ENCODE data around the gene SH2B3. TPM values are rescaled to one million over a fixed set of nuclear protein-coding genes. Genes with fewer than 3 reads are reported as not detected.

Gene SH2B3
- total and polyA plus RNA-seq, 2 of the 13 experiments (the other 11 are each of a cell fraction or from before 2014, with no cell fraction given) = 6.8 to 6.9 TPM

DNA sequence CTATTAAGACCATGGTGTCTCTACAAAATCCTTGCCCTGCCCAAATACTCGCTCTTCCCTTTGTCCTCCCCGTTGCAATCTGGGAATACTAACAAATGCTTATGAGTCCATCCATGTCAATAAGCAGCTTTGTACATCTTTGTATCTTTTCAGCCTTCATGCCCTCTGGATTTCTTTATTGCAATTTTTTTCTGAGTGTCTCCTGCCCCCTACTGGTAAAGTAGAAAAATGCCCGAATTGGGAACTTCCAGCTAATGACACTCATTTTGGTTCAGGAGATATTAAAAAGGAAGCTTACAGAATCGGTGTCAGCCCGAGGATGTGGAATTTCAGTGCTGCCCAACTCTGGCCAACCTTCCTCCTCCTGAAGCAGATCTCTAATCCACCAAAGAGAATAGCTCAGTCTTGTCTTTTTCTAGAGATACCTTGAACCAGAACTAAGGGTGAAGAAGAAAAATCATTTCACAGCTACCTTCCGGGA is 46.0 kb downstream of the SH2B3 start:
- Histone ChIP-seq H3K4me2 (ENCODE audit: low read depth, low read length) (no peak overlapping the region), H3K27me3 (ENCODE audit: control insufficient read depth in 1 of 2, insufficient read depth in 2 of 2, low read length in 2 of 2) (no peaks in the 10 kb centered on the region), H3K27ac (ENCODE audit: extremely low read length, insufficient read depth, low read length) (no peak overlapping the region), H3K4me1 (ENCODE audit: insufficient read depth, low read length) (no peaks in the 10 kb centered on the region), H3K4me3 (replicated peaks in 1 of 3; ENCODE audit: insufficient read depth in 1 of 3, low read depth in 2 of 3, low read length in 3 of 3) (no peak overlapping the region), H3K9ac (ENCODE audit: insufficient read depth, low read depth, low read length) (no peak overlapping the region), H3K9me3 (ENCODE audit: low read length) (no peaks in the 10 kb centered on the region), H3K79me2 (ENCODE audit: insufficient read depth, low read length) (no peaks in the 10 kb centered on the region), H2AFZ (ENCODE audit: low read length) (no peak overlapping the region), H4K20me1 (ENCODE audit: insufficient read depth, low read length) (0 out of 2 replicates have a peak, but pooled peaks cover 8% of the 10 kb centered on the region), H3K36me3 (replicated peaks in 1 of 2; ENCODE audit: control insufficient read depth in 1 of 2, insufficient read depth in 2 of 2, low read length in 2 of 2) (peaks cover 48 to 86% of the 10 kb centered on the region in 2 experiments)
- intact Hi-C loops (cut with micrococcal nuclease; ENCODE audit: unreplicated experiment) = loop anchor here (1.0 to 2.0 kb wide), 3 partner anchors 47 to 120 kb away; partner anchors contain the start of gene SH2B3
- in situ Hi-C loops (cut with HindIII; ENCODE audit: extremely low pct_ligation_motif_present, low pct_unique_long_range_greater_than_20kb) = loop anchor here (5.0 kb wide), 1 partner anchor 54 kb away; no protein-coding TSS in a partner anchor
- no peak for ATAC-seq
- DNase-seq (ENCODE audit: low spot score) = peak; percentile 53
- BruUV-seq (replicated peaks) = no TSS peak
- CTCF ChIA-PET (ENCODE audit: low intra/inter-chr PET ratio, low total read pairs) = interaction anchor here (1.7 to 2.8 kb wide), 2 partner anchors 55 to 121 kb away, joined by 12 to 31 read pairs; no protein-coding TSS in a partner anchor
- FAIRE-seq = peak; percentile 59
- WGBS (ENCODE audit: low lambda C conversion rate) = 42% methylated on average over 6 of the region's 6 CpGs
- POLR2A ChIA-PET = interaction anchor here (1.1 to 1.2 kb wide), 2 partner anchors 49 to 121 kb away, joined by 3 to 4 read pairs; no protein-coding TSS in a partner anchor
- TF ChIP-seq ZNF660 (CRISPR knock-in tag; IDR thresholded peaks at IDR 0.05; ENCODE audit: borderline replicate concordance, low read depth) (no peak), SMAD3 (CRISPR knock-in tag; IDR thresholded peaks at IDR 0.05) (no peak), ZFP36 (IDR thresholded peaks at IDR 0.05; ENCODE audit: borderline replicate concordance, low read depth, low read length, partially characterized antibody) (no peak), ZNF563 (CRISPR knock-in tag; IDR thresholded peaks at IDR 0.05) (no peak), ZNF251 (CRISPR knock-in tag; IDR thresholded peaks at IDR 0.05) (no peak), IKZF4 (CRISPR knock-in tag; IDR thresholded peaks at IDR 0.05; ENCODE audit: borderline replicate concordance, low read depth, not compliant biosample characterization) (no peak), ZNF781 (CRISPR knock-in tag; IDR thresholded peaks at IDR 0.05; ENCODE audit: borderline replicate concordance, not compliant biosample characterization) (no peak), ATF7 (IDR thresholded peaks at IDR 0.05) (no peak), ATF7 (CRISPR knock-in tag; IDR thresholded peaks at IDR 0.05) (no peak), ZNF776 (CRISPR knock-in tag; IDR thresholded peaks at IDR 0.05) (no peak), ZNF772 (CRISPR knock-in tag; IDR thresholded peaks at IDR 0.05) (no peak), ZKSCAN8 (CRISPR knock-in tag; IDR thresholded peaks at IDR 0.05; ENCODE audit: borderline replicate concordance) (no peak), ZNF570 (CRISPR knock-in tag; IDR thresholded peaks at IDR 0.05; ENCODE audit: borderline replicate concordance) (no peak), ZNF343 (CRISPR knock-in tag; IDR thresholded peaks at IDR 0.05) (no peak), SYNCRIP (IDR thresholded peaks at IDR 0.05; ENCODE audit: insufficient read depth, low read depth, low read length) (no peak), RNF219 (CRISPR knock-in tag; IDR thresholded peaks at IDR 0.05) (no peak), KAT8 (CRISPR knock-in tag; IDR thresholded peaks at IDR 0.05) (0 out of 2 replicates have a peak, but pooled peaks have one; percentile 15), RELA (CRISPR knock-in tag; IDR thresholded peaks at IDR 0.05) (no peak)
- TF ChIP-seq, protein P1, sequence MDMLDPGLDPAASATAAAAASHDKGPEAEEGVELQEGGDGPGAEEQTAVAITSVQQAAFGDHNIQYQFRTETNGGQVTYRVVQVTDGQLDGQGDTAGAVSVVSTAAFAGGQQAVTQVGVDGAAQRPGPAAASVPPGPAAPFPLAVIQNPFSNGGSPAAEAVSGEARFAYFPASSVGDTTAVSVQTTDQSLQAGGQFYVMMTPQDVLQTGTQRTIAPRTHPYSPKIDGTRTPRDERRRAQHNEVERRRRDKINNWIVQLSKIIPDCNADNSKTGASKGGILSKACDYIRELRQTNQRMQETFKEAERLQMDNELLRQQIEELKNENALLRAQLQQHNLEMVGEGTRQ (IDR thresholded peaks at IDR 0.05; ENCODE audit: low read depth, low read length) = no peak
- TF ChIP-seq, protein P1 (CRISPR knock-in tag; IDR thresholded peaks at IDR 0.05; ENCODE audit: borderline replicate concordance) = no peak
- TF ChIP-seq, protein P2, sequence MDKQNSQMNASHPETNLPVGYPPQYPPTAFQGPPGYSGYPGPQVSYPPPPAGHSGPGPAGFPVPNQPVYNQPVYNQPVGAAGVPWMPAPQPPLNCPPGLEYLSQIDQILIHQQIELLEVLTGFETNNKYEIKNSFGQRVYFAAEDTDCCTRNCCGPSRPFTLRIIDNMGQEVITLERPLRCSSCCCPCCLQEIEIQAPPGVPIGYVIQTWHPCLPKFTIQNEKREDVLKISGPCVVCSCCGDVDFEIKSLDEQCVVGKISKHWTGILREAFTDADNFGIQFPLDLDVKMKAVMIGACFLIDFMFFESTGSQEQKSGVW (CRISPR knock-in tag; IDR thresholded peaks at IDR 0.05; ENCODE audit: borderline replicate concordance) = no peak

All from HepG2 (cell line).